Prostate gland (tissue), 2 donors: ENCODE data around the gene MED15.

Experiments used
- CTCF ChIP-seq, 4 experiments: fragments of 200-600 bp in 2 of 4; fragments of 450-650 bp in 2 of 4; sonication (generic) in 2 of 4; IDR thresholded peaks; 1 replicate in 3 of 4; 2 replicates in 1 of 4; pipeline ENCODE4 v1.5.1; 2016 to 2019; ENCODE audit warnings: antibody characterized with exemption in 4 of 4, mild to moderate bottlenecking in 2 of 4, moderate library complexity in 2 of 4
- POLR2A ChIP-seq: fragments of 450-650 bp; IDR thresholded peaks from one replicate; pipeline ENCODE4 v1.6.1; 2016; ENCODE audit warnings: antibody characterized with exemption, mild to moderate bottlenecking

- no peak for TF ChIP-seq CTCF (IDR thresholded peaks at IDR 0.05)
- TF ChIP-seq POLR2A: no peak
These were observed 39.1 kb downstream of the MED15 start for GRCh38 chr22:20546541-20546950.
